Stomach smooth muscle (tissue), 2 donors: ENCODE results near the gene CDRT15.
"Not testable (repeated sequence)": the region's sequence is repeated elsewhere in the genome, so short reads cannot be mapped to it uniquely, and the experiment has no call there.

Experiments
- H3K27ac ChIP-seq: one replicate; pipeline ENCODE4 v1.7.0; 2013; ENCODE audit warnings: mild to moderate bottlenecking, low read length, inconsistent platforms
- H3K27me3 ChIP-seq, 2 donors: one replicate each; pipeline ENCODE4 v1.7.0; 2013; ENCODE audit warnings: low read length in 2 of 2; ENCODE audit not compliant: insufficient read depth in 2 of 2, control insufficient read depth in 1 of 2
- H3K36me3 ChIP-seq, 2 donors: one replicate each; pipeline ENCODE4 v1.7.0; 2013; ENCODE audit warnings: low read length in 2 of 2; ENCODE audit not compliant: control insufficient read depth in 2 of 2, insufficient read depth in 2 of 2
- H3K4me1 ChIP-seq: one replicate; pipeline ENCODE4 v1.7.0; 2013; ENCODE audit warnings: low read length; ENCODE audit not compliant: control insufficient read depth, insufficient read depth
- H3K4me3 ChIP-seq, 2 donors: one replicate each; pipeline ENCODE4 v1.7.0; 2013; ENCODE audit warnings: low read length in 2 of 2
- H3K9ac ChIP-seq, 2 donors: one replicate each; pipeline ENCODE4 v1.7.0; 2013; ENCODE audit warnings: low read length in 2 of 2, mild to moderate bottlenecking in 1 of 2
- H3K9me3 ChIP-seq, 2 donors: one replicate each; pipeline ENCODE4 v1.7.0; 2013; ENCODE audit warnings: low read length in 2 of 2; ENCODE audit not compliant: control insufficient read depth in 2 of 2
- donor health status: healthy.
- donor health status: Pancreatic carcinoma.

CDRT15 gene

DNA sequence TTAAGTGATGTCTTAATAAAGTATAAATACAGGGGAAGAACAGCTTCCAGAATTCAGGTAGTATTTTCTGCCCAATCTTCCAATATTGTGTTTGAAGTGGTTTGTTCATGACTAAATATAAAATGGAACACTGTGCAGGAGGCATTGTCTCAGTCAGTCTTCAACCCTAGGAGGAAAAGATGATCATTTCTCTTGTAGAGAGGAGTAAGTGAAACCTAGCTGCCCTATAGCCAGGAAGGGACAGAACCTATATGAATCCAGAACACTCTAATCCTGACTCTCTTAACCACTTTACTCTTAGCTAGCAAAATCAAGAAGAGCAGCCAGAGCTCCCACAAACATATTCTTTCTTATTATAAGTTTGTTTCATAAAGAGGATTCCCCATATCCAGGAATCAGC lies 45.2 kb downstream of the CDRT15 start:
- H3K27ac ChIP-seq, H3K27me3 ChIP-seq, H3K9ac ChIP-seq, H3K9me3 ChIP-seq, H3K4me3 ChIP-seq, H3K36me3 ChIP-seq, H3K4me1 ChIP-seq: not testable (repeated sequence)

DNA sequence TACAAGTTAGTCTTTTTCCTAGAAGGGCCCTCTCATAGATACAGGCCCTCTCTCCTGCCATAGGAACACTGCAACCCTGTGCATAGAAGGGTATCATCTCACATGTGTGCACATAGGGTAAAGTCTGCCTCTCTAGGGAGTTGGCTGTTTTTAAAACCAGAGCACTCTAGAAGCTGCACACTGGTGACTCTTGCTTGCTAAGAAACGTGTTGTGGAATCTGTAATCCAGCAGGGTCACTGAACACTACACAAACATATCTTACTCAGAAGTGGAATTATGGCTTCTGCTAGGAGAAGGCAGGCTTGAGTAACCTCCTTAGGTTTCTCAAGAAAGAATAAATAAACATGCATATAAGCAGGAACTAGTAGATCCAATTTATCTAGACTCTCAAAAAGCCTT lies 45.9 kb downstream of the CDRT15 start:
- H3K27me3 ChIP-seq, H3K9ac ChIP-seq, H3K27ac ChIP-seq, H3K4me1 ChIP-seq, H3K9me3 ChIP-seq, H3K36me3 ChIP-seq, H3K4me3 ChIP-seq: not testable (repeated sequence)

DNA sequence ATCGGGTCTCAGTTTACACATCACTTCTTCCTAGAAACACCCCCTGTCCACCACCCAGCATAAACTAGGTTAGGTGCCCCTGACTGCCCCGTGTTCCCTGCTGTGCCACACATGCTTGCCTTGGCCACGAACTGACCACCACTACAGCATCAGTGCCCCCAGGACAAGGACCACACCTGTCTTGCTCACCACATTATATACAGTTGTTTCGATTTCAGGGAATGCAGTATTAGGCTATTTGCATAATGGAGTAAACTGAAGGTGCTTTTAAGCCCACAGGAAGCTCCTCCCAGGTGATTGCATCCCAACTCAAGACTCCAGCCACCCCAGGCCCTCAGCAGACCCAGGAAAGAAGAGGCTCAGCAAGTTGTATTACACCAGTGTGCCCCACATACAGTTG lies 50.2 kb downstream of the CDRT15 start:
- H3K4me1 ChIP-seq, H3K9me3 ChIP-seq, H3K27ac ChIP-seq, H3K9ac ChIP-seq, H3K36me3 ChIP-seq, H3K27me3 ChIP-seq, H3K4me3 ChIP-seq: not testable (repeated sequence)
